GM15510 (cell line): Measurements from ENCODE around the gene ZNF529.

Experiments used
- POLR2A ChIP-seq: IDR thresholded peaks from 3 replicates; pipeline ENCODE4 v1.6.1; 2011; ENCODE audit warnings: borderline replicate concordance; ENCODE audit not compliant: insufficient read length; ENCODE audit errors: extremely low read depth

ZNF529 gene

DNA sequence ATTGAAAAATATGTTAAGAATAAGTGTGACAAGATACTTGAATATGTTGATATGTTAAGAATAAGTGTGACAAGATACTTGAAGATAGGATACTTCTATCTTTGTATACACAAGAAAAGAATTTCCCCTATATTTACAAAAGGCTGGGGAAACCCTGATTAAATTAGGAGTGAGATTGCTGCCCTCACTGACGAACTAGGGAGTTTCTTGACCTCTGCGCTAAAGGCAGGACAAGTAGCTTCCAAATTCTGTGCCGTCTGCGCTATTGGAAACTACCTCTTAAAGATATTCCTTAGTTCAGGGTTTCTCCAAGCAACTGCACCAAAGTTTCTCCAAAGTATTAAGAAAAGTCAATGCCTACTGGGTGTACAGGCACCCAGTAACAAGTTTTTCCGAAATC is 45.8 kb downstream of the ZNF529 start:
- no peak for TF ChIP-seq POLR2A

DNA sequence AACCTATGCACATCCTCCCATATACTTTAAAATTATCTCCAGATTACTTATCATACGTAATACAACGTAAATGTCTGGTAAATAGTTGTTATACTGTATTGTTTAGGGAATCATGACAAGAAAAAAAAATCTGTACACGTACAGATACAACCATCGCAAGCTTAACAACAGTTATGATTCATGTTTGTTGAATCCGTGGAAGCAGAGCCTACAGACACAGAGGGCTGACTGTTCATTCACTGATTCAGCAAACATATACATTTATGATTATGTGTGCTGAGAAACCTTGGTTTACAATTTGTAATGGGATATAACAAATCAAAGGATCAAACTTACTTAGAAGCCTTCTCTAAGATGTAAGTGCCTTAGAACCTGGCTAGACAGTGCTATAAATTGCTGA is 46.5 kb downstream of the ZNF529 start:
- TF ChIP-seq POLR2A, result no peak

DNA sequence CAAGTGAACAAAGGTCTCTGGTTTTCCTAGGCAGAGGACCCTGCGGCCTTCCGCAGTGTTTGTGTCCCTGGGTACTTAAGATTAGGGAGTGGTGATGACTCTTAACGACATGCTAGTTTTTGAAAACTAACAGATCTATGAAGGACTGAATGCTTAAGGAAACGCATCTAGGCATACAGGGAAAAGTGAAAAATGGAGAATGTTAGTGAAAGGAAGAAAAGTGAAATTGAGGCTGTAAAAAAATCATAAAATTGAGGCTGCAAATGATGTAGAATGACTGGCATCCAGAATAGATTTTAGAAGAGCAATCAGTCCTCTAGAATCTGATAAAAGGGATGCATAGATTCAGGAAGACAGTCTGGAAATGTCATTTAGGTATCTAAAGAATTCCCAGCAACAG is 48.5 kb downstream of the ZNF529 start:
- TF ChIP-seq POLR2A, result no peak

DNA sequence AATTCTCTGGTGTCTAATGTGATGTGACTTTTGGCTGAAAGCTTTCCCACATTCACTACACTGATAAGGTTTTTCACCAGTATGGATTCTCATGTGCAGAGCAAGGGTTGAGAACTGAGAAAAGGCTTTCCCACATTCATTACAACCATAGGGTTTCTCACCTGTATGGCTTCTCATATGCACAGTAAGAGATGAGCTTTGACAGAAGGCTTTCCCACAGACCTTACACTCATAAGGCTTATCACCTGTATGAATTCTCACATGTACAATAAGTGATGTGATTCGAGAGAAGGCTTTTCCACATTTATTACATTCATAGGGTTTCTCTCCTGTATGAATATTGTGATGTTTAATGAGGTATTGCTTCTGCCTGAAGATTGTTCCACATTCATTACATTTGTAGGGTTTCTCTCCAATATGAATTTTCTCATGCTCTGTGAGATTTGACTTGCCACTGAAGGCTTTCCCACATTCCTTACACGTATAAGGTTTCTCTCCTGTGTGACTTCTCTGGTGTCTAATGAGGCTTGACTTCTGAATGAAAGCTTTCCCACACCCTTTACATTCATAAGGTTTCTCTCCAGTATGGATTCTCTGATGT is 59.0 kb downstream of the ZNF529 start:
- no peak for TF ChIP-seq POLR2A

DNA sequence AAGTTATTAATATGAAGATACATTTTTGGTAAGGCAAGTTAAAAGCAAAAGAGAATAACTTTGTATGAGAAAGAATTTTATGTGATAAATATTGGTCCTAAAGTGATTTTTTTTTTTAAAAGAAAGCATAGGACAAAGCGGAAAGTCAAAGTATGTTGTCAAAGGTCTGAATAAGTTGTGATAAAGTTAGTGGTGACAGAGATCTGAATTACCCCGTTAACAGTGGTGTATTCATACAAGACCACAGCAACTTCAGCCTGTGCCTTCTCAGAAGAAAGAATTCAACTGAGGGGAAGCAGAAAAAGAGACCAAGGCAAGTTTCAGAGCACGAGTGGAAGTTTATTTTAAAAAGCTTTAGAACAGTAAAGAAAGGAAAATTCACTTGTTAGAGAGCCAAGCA is 64.8 kb downstream of the ZNF529 start:
- no peak for TF ChIP-seq POLR2A

DNA sequence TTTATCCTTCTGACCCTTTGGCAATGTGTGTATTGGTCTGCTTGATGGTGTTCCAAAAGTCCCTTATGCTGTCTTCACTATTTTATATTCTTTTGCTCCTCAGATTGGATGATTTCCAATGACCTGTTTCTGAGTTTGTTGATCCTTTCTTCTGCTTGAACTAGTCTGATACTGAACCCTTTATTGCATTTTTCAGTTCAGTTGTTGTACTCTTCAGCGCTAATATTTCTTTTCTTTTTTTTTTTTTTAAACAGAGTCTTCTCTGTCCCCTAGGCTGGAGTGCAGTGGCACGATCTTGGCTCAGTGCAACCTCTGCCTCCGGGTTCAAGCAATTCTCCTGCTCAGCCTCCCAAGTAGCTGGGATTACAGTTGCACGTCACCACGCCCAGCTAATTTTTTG is 71.1 kb downstream of the ZNF529 start:
- TF ChIP-seq POLR2A, result no peak

DNA sequence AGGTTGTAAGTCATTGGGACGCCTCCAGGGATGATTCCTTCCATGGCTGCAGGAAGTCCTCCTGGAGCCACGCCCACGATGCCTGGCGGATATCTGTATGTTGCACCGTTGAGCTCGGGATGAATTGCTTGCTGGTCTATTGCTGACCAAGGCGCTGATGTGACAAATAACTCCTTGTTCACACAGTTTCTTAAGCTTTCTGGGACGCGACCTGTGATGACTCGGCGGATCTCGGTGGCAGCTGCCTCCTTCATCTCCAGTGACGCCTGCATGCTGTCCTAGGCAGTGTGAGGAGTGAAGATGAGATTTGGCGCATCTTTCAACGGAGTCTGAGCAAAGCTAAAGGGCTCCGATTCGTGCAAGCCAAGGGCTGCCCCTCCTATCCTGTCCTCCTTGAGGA is 76.1 kb downstream of the ZNF529 start:
- no peak for TF ChIP-seq POLR2A
